ENCODE results near the gene ASPM. TPM values are rescaled to one million over a fixed set of nuclear protein-coding genes. Genes with fewer than 3 reads are reported as not detected.

ASPM gene
- polyA plus RNA-seq, 3 donors: 0.01 to 0.08 (median 0.05) TPM

DNA sequence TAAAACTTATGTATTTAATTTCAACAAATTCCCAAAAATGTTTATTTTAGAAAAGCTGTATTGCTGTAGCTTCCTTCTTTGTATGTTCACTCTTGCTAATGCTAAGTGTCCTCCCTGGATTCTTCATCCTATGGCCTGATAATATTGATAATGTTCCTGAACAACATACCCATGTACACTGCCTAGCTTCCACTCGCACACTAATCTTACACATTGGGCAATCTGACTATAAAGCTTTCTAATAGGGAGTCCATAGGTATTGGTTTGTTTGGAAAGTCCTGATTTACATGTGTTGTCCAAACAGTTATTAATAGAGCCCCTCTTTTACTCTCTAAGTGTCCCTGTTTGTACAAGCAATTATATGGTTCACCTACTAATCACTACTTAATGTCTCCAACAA is 80.2 kb downstream of the ASPM start:
- Histone ChIP-seq H3K36me3 (replicated peaks in 1 of 2; ENCODE audit: control insufficient read depth in 1 of 2, insufficient read depth in 2 of 2, low read length in 2 of 2) (no peaks in the 10 kb centered on the region), H3K4me2 (replicated peaks; ENCODE audit: extremely low read depth, low read length, poor library complexity, severe bottlenecking) (no peak overlapping the region), H4K20me1 (ENCODE audit: insufficient read depth, low read length) (no peaks in the 10 kb centered on the region), H3K79me2 (ENCODE audit: insufficient read depth, low read length) (no peaks in the 10 kb centered on the region), H3K27ac (ENCODE audit: low read depth in 1 of 2, low read length in 2 of 2) (no peak overlapping the region), H3K4me1 (ENCODE audit: control insufficient read depth in 1 of 2, insufficient read depth in 2 of 2, low read length in 2 of 2) (no peaks in the 10 kb centered on the region), H3K9ac (ENCODE audit: insufficient read depth, low read length, poor library complexity, severe bottlenecking) (no peak overlapping the region), H3K27me3 (ENCODE audit: control insufficient read depth in 2 of 2, insufficient read depth in 2 of 2, low read length in 2 of 2) (no peaks in the 10 kb centered on the region), H2AFZ (ENCODE audit: insufficient read depth, low read depth, low read length, poor library complexity, severe bottlenecking) (no peak overlapping the region), H3K4me3 (replicated peaks in 1 of 3; ENCODE audit: low read depth in 2 of 3, low read length in 3 of 3) (no peak overlapping the region), H3K9me3 (replicated peaks in 1 of 2; ENCODE audit: control insufficient read depth in 1 of 2, insufficient read depth in 1 of 2, low read length in 2 of 2) (peaks cover 0 to 13% of the 10 kb centered on the region in 2 donors)
- Mint-ChIP-seq H3K27me3 (ENCODE audit: low read depth in 3 of 3) (peaks cover 0 to 5% (median 2%) of the 10 kb centered on the region in 3 donors), H3K4me3 (no peak overlapping the region), H3K36me3 (no peaks in the 10 kb centered on the region), H3K9me3 (peaks cover 7 to 16% (median 13%) of the 10 kb centered on the region in 7 donors), H3K4me1 (no peaks in the 10 kb centered on the region), H3K27ac (no peak overlapping the region)
- intact Hi-C loops (cut with micrococcal nuclease): no loop called here
- TF ChIP-seq, protein P1, sequence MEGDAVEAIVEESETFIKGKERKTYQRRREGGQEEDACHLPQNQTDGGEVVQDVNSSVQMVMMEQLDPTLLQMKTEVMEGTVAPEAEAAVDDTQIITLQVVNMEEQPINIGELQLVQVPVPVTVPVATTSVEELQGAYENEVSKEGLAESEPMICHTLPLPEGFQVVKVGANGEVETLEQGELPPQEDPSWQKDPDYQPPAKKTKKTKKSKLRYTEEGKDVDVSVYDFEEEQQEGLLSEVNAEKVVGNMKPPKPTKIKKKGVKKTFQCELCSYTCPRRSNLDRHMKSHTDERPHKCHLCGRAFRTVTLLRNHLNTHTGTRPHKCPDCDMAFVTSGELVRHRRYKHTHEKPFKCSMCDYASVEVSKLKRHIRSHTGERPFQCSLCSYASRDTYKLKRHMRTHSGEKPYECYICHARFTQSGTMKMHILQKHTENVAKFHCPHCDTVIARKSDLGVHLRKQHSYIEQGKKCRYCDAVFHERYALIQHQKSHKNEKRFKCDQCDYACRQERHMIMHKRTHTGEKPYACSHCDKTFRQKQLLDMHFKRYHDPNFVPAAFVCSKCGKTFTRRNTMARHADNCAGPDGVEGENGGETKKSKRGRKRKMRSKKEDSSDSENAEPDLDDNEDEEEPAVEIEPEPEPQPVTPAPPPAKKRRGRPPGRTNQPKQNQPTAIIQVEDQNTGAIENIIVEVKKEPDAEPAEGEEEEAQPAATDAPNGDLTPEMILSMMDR (IDR thresholded peaks at IDR 0.05): no peak
- no CpG with 5 or more reads among the region's 1 CpG for WGBS (ENCODE audit: insufficient coverage)
- DNase-seq: no peak

DNA sequence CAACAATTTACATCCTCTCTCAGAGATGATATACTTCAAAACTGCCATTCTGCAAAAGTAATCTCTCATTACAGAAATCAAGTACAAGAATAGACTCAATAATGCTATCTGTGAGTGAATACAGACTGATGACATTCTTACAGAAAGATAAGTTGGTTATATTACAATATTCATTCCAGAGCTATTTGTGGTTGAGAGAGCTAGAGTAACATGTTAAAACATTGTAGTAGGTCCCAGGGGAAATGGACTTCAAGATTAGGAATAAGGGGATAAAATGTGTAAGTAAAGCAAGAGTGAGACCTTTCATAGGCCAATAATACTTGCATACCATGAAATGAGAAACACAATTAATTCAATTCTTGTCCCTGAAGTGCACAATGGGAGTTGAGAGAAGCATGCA is 80.9 kb downstream of the ASPM start:
- Mint-ChIP-seq H3K9me3 (peaks cover 7 to 15% (median 10%) of the 10 kb centered on the region in 7 donors), H3K27me3 (ENCODE audit: low read depth in 3 of 3) (peaks cover 0 to 2% (median 2%) of the 10 kb centered on the region in 3 donors), H3K4me1 (no peaks in the 10 kb centered on the region), H3K27ac (no peak overlapping the region), H3K36me3 (no peaks in the 10 kb centered on the region), H3K4me3 (no peak overlapping the region)
- Histone ChIP-seq H4K20me1 (ENCODE audit: insufficient read depth, low read length) (no peaks in the 10 kb centered on the region), H3K27me3 (ENCODE audit: control insufficient read depth in 2 of 2, insufficient read depth in 2 of 2, low read length in 2 of 2) (no peaks in the 10 kb centered on the region), H3K4me3 (replicated peaks in 1 of 3; ENCODE audit: low read depth in 2 of 3, low read length in 3 of 3) (no peak overlapping the region), H2AFZ (ENCODE audit: insufficient read depth, low read depth, low read length, poor library complexity, severe bottlenecking) (no peak overlapping the region), H3K4me2 (replicated peaks; ENCODE audit: extremely low read depth, low read length, poor library complexity, severe bottlenecking) (no peak overlapping the region), H3K9me3 (replicated peaks in 1 of 2; ENCODE audit: control insufficient read depth in 1 of 2, insufficient read depth in 1 of 2, low read length in 2 of 2) (peaks cover 0 to 13% of the 10 kb centered on the region in 2 donors), H3K4me1 (ENCODE audit: control insufficient read depth in 1 of 2, insufficient read depth in 2 of 2, low read length in 2 of 2) (no peaks in the 10 kb centered on the region), H3K36me3 (replicated peaks in 1 of 2; ENCODE audit: control insufficient read depth in 1 of 2, insufficient read depth in 2 of 2, low read length in 2 of 2) (no peaks in the 10 kb centered on the region), H3K9ac (ENCODE audit: insufficient read depth, low read length, poor library complexity, severe bottlenecking) (no peak overlapping the region), H3K27ac (ENCODE audit: low read depth in 1 of 2, low read length in 2 of 2) (no peak overlapping the region), H3K79me2 (ENCODE audit: insufficient read depth, low read length) (no peaks in the 10 kb centered on the region)
- TF ChIP-seq, protein P1 (IDR thresholded peaks at IDR 0.05): no peak
- intact Hi-C loops (cut with micrococcal nuclease): no loop called here
- no peak for DNase-seq
